HL-60/S4 treated with phorbol 12-myristate 13-acetate at 8.2 ng/mL for 4 days and 3 days (cell line): Measurements from ENCODE around the gene GLDN.

Experiments used
- in situ Hi-C: fragments of 300-500 bp; cut with MboI; formaldehyde crosslinking; loops from 2 replicates; pipeline ENCODE4 v1.15.0; 2022; ENCODE audit warnings: low sequenced_read_pairs

GLDN gene

DNA sequence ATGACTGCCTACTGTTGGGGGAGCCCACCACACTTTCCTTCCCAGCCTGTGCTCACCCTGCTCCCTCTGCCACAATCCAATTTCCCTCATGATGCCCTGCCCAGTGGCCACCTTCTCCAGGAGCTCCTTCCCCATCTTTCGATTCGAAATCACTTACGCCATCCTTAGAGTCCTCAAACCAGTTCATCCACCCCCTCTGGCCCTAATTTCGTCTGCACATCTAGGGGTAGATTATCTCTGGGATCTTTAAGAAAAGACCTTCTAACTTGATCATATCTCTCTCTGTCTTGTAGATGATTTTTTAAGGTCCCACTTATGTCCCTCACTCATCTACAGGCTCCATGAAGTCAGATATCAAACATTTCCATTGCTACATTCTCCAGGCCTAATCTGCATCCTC, 20.1 kb upstream of the GLDN start:
- in situ Hi-C loops = no loop called here

DNA sequence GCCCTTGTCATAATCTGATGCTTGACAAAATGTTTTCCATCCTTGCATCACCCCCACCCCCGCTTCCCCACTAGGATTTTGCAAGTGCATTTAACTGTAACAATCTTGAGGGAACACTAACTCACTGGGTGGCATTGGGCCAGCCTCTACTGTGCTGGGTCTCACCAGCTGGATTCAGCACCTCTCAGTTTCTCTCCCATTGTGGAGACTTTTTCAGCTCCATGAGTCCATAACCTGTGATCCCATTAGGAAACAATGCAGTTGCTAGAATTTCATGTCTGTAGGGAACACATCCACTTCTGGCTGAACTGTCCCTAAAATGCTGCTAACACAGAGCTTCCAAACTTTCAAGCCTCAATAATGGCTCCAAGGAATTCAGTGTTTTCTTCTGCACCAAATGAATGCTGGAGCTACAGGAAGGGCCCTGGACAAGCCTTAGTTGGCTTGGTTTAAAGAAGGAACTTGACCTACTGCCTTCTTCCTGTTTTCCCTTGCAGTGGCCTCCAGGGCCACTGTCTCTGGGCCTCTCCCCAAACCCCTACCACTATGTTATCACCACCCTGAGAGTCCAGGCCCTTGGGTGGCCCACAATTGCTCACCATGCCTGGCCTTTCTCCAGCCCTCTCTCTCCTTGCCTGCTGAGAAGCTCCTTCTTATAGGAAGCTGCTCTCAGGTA, 18.7 kb upstream of the GLDN start:
- in situ Hi-C loops = no loop called here

DNA sequence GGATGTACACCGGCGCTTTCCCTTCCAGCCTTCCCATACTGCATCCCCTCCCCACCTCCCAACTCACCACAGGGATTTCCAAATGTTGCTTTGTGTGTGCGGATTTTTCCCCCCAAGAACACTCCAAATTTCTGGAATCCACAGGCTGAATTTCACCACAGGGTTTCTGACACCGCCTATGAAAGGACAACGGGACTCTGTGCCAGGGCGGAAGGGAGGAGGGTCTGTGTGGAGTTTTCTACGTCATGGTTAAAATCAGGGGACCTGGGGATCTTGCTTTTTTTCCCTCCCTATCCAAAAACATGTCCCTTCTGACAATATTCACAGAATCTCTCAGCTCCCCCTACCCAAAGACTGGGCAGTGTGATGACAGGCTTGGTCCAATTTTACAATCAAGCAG, 17.7 kb upstream of the GLDN start:
- in situ Hi-C loops = no loop called here

DNA sequence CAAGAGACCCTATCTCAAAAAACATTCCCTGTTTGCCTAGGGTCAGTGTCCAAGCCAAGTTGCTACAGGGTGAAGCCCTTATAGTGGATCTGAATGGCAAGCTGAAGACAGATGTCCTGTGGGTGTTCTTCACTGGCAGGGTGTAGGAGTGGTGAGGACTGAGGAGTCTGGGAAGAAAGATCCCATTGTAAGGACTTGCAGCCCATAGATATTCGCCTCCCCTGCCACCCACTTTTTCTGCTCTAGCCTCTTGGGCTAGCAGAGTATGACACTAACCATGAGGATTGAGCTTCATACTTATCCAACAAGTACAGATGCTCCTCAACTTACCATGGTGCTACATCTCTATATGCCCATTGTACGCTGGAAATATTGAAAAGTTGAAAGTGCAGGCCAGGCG, 16.3 kb upstream of the GLDN start:
- in situ Hi-C loops = no loop called here

DNA sequence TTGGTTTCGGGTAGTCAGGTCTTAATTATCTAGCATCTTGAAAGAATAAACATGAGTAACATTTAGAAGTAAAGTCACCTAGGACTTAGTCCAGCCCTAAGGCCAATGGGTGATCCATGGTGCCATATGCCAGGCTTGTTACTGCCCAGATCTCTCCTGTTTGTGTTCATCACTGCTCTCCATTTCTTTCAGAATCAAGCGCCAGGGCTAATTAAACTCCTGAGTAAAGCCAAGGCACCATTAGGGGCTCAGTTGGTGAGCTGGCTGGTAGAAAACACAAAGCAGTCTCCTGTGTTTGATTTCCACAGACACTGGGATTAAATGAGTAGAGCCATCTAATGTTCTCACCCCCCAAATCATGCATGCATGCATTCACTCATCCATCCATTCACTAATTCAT, 14.4 kb upstream of the GLDN start:
- in situ Hi-C loops = no loop called here

DNA sequence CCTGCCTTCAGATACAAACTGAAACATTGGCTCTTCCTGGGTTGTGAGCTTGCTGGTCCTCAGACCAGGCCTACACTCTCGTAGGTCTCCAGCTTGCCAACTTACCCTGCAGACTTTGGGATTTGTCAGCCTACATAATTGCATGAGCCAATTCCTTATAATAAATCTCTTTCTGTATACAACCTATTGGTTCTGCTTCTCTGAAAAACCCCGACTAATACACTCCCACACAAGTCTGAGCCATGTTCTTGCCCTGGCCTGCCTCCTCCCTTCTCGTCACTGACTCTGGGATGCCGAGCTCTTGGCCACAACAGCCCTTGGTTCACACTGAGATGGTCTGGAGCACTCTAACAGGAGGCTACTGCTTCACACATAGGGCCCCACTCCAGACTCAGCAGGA, 12.5 kb upstream of the GLDN start:
- in situ Hi-C loops = no loop called here

DNA sequence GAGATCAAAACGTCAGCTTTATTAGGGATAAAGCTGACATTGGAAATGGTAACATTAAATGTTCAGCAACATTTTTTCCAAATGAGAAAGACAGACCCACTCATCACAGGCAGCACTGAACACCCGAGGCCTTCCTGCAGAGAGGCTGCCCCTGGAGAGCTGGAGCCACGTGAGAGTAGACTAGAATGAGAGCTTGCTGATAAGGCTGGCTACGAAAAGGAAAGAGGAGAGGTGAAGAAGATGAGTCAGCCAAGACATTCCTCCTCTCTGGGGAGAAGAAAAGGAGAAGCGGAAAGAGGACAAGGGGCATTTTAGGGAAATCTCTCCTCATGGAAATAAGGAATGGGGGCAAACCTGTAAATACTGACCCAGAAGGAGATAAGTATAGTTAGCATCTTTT, 10.3 kb upstream of the GLDN start:
- in situ Hi-C loops = no loop called here

DNA sequence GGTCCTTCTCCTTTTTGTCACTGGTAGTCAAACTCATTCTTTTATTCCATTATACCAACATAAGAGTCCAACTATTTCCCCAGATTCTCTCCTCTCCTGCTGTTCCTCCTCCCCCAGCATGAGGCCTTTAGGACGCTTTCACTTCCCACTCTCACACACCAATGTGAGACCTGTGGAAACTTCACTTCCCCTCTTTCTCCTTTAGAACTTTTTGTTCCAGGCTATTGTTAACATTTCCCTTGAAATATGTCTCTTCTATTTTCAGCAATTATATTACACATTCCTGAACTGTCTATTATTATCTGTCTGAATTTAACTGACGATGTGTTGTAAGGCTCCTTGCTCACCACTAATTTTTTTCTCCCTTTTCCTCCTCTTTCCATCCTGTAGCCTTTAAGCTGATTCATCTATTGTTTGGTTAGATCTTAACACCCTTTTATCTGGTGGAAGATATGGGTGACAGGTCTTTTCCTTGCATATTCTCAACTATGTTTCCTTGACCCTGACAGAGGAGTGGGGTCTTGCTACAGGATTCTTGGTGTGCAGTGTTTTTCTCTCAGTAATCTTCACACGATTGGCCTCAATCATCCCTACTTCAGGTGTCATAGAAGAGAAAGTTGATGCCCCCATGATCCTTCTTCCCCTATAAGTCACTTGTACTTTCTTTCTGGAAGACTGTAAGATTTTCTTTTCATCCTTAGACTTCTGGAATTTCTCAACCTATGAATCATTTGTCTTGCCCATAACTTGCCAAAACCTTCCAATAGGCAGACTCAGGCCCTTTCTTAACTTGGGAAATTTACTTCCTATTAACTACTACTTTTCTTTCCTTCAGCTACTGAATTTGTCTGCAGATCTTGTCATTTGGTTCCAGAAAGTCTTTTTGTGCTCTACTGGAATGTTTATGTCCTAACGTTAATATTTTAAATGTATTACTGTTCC, 9.0 kb upstream of the GLDN start:
- in situ Hi-C loops = no loop called here

DNA sequence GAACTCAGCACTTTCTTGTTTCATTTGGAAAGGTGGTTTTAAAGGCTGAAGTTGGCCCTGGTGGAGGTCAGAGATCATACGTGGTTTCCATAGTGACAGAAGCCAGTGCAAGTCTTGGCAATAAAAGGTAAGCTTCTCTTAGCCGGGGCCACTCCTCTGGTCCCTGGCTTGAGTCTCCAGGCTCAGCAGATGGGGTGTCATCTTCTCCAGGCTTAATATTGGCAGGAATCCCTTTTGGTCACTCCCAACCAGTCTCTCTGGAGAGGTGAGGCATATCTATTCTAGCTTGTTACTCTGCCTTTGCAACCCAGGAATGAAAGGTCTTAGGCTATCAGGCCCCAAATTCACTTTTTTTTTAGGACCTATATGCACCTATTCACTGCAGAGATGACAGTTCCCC, 7.9 kb upstream of the GLDN start:
- in situ Hi-C loops = no loop called here

DNA sequence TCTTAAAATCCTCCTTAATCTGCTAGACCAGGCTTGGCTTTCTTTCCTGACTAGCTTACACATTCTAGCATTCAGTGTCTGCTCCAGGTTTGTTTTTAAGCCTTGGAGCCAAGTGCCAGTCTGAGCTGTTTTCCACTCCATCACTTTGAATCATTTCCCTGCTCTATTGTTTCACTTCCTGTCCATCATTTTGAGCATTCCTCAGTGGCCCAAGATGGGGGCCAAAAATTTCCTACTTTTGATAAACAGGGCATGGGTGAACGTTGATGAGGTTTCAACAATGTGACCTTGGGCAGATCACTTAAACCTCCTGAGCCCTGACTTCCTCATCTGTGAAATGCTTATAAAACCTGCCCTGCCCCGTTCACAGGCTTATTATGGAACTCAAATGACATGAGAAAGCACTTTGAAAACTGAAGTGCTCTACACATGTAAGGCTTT, 7.4 kb upstream of the GLDN start:
- in situ Hi-C loops = no loop called here

DNA sequence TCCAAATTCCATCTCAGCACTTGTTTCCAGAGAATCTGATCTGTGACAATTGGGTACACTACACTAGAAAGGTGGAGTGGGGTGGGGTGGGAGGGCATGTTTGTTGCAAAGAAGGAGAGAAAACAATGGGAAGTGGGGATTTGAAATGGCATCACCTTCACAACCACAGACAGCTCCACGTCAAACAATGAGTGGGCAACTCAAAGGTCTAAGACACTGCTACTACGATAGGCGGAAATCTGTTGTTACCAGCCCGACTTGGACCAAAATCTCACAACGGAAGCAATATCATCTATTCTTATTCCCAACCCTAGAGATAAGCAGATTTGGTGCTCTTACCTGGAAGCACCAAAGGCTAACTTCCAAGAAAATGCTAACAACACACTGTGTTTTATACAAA, 6.4 kb upstream of the GLDN start:
- in situ Hi-C loops = no loop called here

DNA sequence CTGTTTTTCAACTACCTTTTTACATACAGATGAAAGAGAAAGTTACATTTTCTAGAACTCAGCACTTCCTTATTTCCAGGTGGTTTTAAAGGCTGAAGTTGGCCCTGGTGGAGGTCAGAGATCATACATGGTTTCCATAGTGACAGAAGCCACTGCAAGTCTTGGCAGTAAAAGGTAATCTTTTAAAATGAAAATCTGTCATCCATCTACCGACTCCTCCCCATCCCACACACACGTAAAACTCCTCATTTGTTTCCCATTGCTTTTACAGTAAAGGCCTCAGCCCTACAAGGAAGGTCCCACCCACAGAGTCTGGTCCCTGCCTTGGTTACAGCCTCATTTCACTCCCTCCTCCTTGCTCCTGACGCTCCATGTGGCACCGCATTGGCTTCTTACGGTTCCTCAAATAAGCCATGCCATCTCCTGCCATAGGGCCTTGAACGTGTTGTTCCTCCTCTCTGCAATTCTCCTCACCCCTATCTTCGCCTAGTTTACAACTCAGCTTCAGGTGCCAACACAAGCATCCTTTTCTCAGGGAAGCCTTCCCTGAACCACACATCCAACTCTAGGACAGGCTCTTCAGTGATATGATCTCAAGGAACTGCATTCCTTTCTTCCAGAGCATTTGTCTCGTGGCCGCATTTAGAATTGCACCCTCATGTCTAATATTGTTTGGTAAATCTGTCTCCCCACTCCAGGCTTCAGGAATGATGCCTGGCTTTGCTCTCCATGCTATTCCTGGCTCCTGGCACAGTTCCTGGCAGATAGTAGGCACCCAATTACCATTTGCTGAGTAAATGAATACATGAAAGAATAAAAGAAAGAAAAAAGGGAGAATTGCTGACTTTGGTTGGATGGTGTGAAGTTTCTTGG, 5.7 kb upstream of the GLDN start:
- in situ Hi-C loops = no loop called here

DNA sequence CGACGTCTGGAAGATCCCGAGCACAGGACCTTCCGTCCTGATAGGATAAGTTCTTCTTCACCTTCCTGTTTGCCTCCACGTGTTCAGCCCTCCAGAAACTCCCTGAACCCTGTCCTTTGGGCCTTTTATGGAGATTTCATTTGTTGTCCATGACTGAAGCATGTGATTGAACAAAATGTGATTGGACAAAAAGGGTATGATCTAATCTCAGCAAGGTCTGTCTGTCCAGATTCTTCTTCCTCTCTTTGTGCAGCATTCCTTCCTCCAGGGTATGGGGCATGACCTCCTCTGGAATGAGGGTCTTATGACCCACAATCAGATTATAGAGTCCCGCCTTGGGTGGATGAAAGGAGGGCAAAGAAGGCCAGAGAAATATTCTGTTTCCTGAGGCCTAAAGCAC, 3.0 kb upstream of the GLDN start, which contains the start of gene CYP19A1:
Gene CYP19A1 (minus strand): TSS at position 101 of the 400 bp plus-strand sequence. CDS start 95,684 bp downstream, outside the sequence.
- in situ Hi-C loops = no loop called here

DNA sequence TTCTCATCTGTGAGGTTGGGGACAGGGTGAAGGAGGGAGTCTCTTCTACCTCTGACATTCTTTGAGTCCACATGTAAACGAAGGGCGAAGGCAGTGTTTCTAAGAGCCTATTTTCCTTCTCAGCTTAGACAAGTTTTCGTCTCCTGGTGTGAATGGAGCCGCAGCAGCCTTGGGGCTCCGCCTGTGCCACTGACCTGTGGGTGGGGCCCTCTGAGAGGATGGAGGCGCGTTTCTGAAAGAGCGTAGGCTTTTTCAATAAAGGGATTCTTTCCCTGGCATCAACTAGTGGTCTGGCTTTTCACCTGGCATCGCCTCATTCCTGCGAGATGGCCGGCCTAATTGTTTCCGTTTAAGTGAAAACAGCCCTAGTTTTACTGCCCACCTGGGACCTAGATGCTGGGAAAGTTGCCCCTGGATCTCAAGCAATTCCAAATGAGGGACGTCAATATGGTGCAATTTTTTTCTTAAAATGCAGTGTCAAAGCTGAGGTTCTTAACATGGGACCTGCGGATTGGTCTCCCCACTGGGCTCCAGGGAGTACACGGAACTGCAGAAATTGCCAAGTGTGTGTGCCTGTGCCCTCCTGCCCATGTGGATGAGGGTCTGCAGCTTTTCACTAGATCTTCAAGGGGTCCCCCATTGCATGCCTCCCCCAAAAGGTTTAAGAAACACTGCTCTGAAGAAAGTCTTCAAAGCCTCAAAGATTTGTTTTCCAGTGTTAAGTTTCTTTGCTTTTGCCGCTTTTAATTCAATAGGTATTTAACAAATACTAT, 958 bp downstream of the GLDN start:
- in situ Hi-C loops = no loop called here

DNA sequence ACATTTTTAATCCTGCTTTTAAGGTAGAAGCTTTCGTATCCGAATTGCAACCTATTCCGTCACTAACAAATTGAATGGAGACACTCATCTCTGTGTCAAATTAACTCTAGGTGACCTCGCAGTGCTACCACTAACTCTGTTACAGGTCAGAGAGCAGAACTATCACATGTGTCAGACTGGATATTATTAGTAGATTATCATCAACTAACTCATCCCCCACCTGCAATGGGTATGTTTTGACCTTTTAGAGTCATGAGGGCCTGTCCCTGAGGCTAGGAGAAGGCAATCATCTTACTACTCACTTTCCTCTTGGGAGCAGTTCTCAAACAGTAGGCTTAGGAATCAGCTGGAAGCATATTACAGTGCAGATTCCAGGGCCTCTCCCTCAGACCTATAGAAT, 2.0 kb downstream of the GLDN start:
- in situ Hi-C loops = no loop called here

DNA sequence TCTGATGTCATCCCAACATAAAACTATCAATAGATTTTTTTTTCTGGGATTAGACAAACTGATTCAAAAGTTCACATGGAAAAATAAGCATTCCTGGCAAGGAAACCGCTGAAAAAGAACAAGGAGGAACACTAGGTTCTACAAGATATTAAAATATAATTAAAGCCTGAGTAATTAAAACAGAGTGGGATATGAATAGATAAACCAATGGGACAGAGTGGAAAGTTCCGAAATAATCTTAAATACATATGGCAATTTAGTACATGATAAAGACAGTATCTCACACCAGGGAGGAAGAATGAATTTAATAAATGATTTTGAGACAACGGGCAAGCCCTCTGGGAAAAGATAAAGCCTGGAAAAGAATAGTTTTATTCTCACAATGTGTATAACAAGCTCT, 4.7 kb downstream of the GLDN start:
- in situ Hi-C loops = no loop called here

DNA sequence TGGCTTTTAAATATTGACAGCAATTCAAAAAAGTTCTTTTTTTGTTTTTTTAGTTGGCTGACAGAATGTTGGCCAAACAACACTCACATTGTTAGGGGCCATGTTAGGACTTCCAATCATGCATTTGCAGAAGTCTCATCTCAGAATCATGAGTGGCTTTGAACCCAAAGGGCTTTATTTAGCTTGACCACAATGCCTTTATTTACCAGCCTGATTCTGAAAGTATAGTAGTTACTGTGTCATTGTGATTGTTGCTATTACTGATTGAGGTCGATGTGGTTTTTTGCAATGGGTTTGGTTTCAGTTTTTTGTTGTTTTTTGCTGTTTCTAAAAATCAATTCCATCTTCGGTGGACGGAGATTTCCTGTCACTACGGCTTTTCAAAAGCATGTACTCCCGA, 7.2 kb downstream of the GLDN start:
- in situ Hi-C loops = no loop called here

DNA sequence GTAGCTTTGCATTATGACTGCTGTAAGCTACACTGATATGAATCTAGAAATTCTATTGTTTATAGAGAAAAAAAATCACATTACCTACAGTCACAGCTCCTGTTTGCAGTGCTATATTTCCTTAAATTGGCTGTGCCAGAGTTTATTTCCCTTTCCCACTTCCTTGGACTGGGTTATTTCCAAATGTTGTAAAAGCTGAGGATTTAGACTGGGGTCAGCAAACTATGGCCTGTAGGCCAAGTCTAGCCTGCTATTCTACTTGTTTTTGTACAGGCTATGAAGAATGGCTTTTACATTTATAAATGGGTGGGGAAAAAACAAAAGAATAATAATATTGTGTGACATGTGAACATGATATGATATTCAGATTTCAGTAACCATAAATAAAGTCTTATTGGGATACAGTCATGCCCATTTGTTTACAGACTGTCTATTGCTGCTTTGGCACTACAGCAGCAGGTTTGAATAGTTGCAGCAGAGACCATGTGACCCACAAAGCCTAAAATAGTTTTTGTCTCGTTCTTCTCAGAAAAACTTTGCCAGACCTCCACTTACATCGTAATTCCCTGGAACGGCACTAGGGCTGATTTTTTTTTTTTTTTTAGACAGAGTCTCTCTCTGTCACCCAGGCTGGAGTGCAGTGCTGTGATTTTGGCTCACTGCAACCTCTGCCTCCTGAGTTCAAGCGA, 7.8 kb downstream of the GLDN start:
- in situ Hi-C loops = no loop called here

DNA sequence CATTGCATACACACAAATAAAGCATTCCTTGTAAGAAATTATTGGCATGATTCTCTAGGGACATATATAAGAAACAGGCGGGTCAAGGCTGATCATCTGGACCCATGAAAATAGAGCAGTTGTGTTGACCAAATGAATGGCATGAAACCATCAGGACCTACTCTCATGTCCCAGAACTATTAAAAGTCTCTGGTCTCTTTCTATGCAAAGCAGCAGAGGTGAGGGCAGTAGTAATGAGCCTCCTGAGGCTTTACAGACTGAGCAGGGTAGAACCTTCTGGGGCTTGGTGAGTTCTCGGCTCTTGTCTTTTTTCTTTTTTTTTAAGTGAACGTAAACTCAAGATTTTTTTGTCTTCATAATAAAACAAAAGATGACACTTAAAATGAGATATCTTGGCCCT, 9.3 kb downstream of the GLDN start:
- in situ Hi-C loops = no loop called here

DNA sequence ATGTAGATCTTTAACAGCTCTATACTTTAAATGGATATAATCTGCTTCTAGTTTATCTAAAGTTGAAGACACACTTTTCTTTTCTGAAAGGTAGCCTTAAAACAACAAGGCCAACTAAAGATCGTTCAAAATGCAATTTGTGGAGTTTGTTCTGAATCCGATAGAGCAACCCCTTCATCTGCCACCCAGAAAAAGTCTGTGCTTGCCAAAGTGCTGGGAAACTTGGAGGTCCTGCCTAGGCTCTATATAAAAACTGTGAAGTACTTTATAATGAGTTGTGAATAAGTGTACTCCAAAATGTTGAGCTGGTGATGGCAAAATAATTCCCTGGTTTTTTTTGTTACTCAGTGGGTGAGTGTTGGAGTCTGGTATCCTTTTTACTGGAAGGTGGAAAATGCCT, 12.5 kb downstream of the GLDN start:
- in situ Hi-C loops = no loop called here
